GM12892 (cell line): ENCODE results near the gene FBXO21.

Source experiments
- POLR2A ChIP-seq: IDR thresholded peaks from 2 replicates; pipeline ENCODE4 v1.6.1; 2011; ENCODE audit warnings: low read depth, low read length, control low read depth
- TAF1 ChIP-seq: IDR thresholded peaks from 2 replicates; pipeline ENCODE4 v1.6.1; 2011; ENCODE audit warnings: low read depth, mild to moderate bottlenecking, control low read depth, low read length, borderline replicate concordance

- TF ChIP-seq TAF1 (no peak), POLR2A (no peak)
These were observed 70.6 kb downstream of the FBXO21 start for GRCh38 chr12:117119592-117120198.
